IPS-15b (cell line): ENCODE measurements around the gene CCDC116.
"Not testable (repeated sequence)": the region's sequence is repeated elsewhere in the genome, so short reads cannot be mapped to it uniquely, and the experiment has no call there.

ENCODE experiments used
- H3K27me3 ChIP-seq: one replicate; pipeline ENCODE4 v1.6.1; 2013; ENCODE audit warnings: low read length; ENCODE audit not compliant: control insufficient read depth, insufficient read depth
- H3K36me3 ChIP-seq: one replicate; pipeline ENCODE4 v1.6.1; 2013; ENCODE audit warnings: low read length; ENCODE audit not compliant: control insufficient read depth, insufficient read depth
- H3K4me1 ChIP-seq: one replicate; pipeline ENCODE4 v1.6.1; 2013; ENCODE audit warnings: mild to moderate bottlenecking, low read length; ENCODE audit not compliant: control insufficient read depth, insufficient read depth
- H3K4me3 ChIP-seq: one replicate; pipeline ENCODE4 v1.5.1; 2013; ENCODE audit warnings: low read depth, low read length
- H3K9ac ChIP-seq: one replicate; pipeline ENCODE4 v1.6.1; 2013; ENCODE audit warnings: low read depth, mild to moderate bottlenecking, low read length
- H3K9me3 ChIP-seq: one replicate; pipeline ENCODE4 v1.6.1; 2013; ENCODE audit warnings: mild to moderate bottlenecking, low read length; ENCODE audit not compliant: control insufficient read depth, insufficient read depth

The CCDC116 gene

GRCh38 chr22:21613553-21614233 is 18.9 kb upstream of the CCDC116 start:
- H3K36me3 ChIP-seq, result peaks cover 23% of the 10 kb centered on the region

GRCh38 chr22:21615731-21616130 is 16.8 kb upstream of the CCDC116 start:
- Histone ChIP-seq H3K9me3 (no peaks in the 10 kb centered on the region), H3K4me1 (no peaks in the 10 kb centered on the region), H3K4me3 (no peak overlapping the region), H3K27me3 (no peaks in the 10 kb centered on the region), H3K9ac (no peak overlapping the region), H3K36me3 (peaks cover 23% of the 10 kb centered on the region)

More at GRCh38 chr22:21613553-21614233, 18.9 kb upstream of the CCDC116 start:
- no peaks in the 10 kb centered on the region for H3K27me3 ChIP-seq
- H3K4me3 ChIP-seq, result no peak overlapping the region
- H3K9me3 ChIP-seq, result no peaks in the 10 kb centered on the region
- no peaks in the 10 kb centered on the region for H3K4me1 ChIP-seq
- no peak overlapping the region for H3K9ac ChIP-seq

- H3K4me1 ChIP-seq, H3K4me3 ChIP-seq, H3K9ac ChIP-seq, H3K9me3 ChIP-seq, H3K27me3 ChIP-seq: not testable (repeated sequence)
- peaks cover 21% of the 10 kb centered on the region for H3K36me3 ChIP-seq
These were observed 15.2 kb upstream of the CCDC116 start for GRCh38 chr22:21617337-21617736.

- H3K36me3 ChIP-seq, result peaks cover 9% of the 10 kb centered on the region
- no peaks in the 10 kb centered on the region for H3K4me1 ChIP-seq
- H3K27me3 ChIP-seq, result no peaks in the 10 kb centered on the region
- no peak overlapping the region for H3K9ac ChIP-seq
- H3K4me3 ChIP-seq, result no peak overlapping the region
- H3K9me3 ChIP-seq, result no peaks in the 10 kb centered on the region
These were observed 11.5 kb upstream of the CCDC116 start for GRCh38 chr22:21621025-21621424.

GRCh38 chr22:21622011-21622918 is 10.3 kb upstream of the CCDC116 start:
- H3K4me3 ChIP-seq, result no peak overlapping the region
- H3K4me1 ChIP-seq, result no peaks in the 10 kb centered on the region
- H3K9me3 ChIP-seq, result no peaks in the 10 kb centered on the region
- no peaks in the 10 kb centered on the region for H3K27me3 ChIP-seq
- H3K9ac ChIP-seq, result no peak overlapping the region
- peaks cover 9% of the 10 kb centered on the region for H3K36me3 ChIP-seq

GRCh38 chr22:21622919-21623647 is 9.5 kb upstream of the CCDC116 start:
- no peaks in the 10 kb centered on the region for H3K27me3 ChIP-seq
- no peaks in the 10 kb centered on the region for H3K9me3 ChIP-seq
- H3K4me1 ChIP-seq, result no peaks in the 10 kb centered on the region
- H3K9ac ChIP-seq, result no peak overlapping the region
- H3K4me3 ChIP-seq, result no peak overlapping the region
- peaks cover 12% of the 10 kb centered on the region for H3K36me3 ChIP-seq

GRCh38 chr22:21623648-21623970 is 9.0 kb upstream of the CCDC116 start:
- Histone ChIP-seq H3K9ac (no peak overlapping the region), H3K36me3 (peaks cover 17% of the 10 kb centered on the region), H3K4me3 (no peak overlapping the region), H3K4me1 (no peaks in the 10 kb centered on the region), H3K9me3 (no peaks in the 10 kb centered on the region), H3K27me3 (no peaks in the 10 kb centered on the region)

GRCh38 chr22:21624120-21624879 is 8.3 kb upstream of the CCDC116 start:
- Histone ChIP-seq H3K4me1 (no peaks in the 10 kb centered on the region), H3K27me3 (no peaks in the 10 kb centered on the region), H3K9me3 (no peaks in the 10 kb centered on the region), H3K36me3 (peaks cover 17% of the 10 kb centered on the region), H3K4me3 (no peak overlapping the region), H3K9ac (no peak overlapping the region)

GRCh38 chr22:21624880-21625791 is 7.4 kb upstream of the CCDC116 start:
- Histone ChIP-seq H3K9ac (no peak overlapping the region), H3K4me3 (no peak overlapping the region), H3K4me1 (no peaks in the 10 kb centered on the region)

GRCh38 chr22:21626073-21626734 is 6.4 kb upstream of the CCDC116 start:
- Histone ChIP-seq H3K4me1 (no peaks in the 10 kb centered on the region), H3K9me3 (no peaks in the 10 kb centered on the region), H3K9ac (no peak overlapping the region), H3K36me3 (peaks cover 20% of the 10 kb centered on the region), H3K4me3 (no peak overlapping the region), H3K27me3 (peaks cover 4% of the 10 kb centered on the region)

More at GRCh38 chr22:21624880-21625791, 7.4 kb upstream of the CCDC116 start:
- H3K9me3 ChIP-seq, result no peaks in the 10 kb centered on the region
- no peaks in the 10 kb centered on the region for H3K27me3 ChIP-seq
- peaks cover 20% of the 10 kb centered on the region for H3K36me3 ChIP-seq
